Stimulated activated CD8-positive, alpha-beta memory T cell treated with anti-CD3 and anti-CD28 coated beads, Interleukin-15, amount 100 ng/mL, for 24 hours (primary cell): ENCODE data around the gene PRKCZ.

Experiments used
- DNase-seq: peaks from one replicate; pipeline ENCODE4 v3.0.0-alpha.2; 2020; ENCODE audit warnings: low read depth

The PRKCZ gene

DNA sequence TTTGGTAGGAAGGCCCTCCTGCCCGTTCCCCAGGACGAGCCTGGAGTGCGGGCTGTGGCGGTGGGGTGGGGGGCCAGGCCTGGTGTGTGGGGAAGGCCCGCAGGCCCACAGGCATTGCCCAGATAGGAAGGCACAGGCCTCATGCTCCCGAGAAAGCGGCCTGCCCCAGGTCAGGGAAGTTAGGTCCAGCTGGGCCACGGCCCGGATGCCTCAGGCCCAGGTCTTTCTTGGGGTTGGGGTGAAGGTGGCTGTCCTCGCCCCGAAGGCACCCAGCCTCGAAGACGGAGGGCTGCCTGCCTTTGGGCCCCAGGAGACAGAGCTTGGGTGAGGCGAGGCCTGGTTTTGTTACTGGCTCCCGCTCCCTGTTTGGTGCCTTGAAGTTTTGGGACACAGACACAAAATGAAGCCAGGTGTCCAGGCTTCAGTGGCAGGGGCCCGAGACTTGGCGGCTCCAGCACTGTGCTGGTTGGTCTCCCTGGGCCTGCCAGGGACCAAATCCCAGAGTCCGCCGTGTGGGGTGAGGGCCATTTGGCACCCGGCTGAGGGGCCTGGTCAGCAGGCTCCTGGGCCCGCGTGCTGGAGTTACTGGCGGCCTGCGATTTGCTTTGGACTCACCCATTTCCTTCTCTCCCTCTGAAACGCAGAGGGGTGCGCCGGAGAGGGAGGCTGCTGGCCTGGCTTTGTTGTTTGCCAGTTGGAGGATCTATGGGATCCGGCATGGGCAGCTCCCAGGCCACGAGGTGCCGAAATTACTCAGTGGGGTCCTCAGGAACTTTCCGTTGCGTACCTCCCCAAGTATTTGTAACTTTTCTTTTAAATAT, 179.9 kb downstream of the PRKCZ start:
- no peak for DNase-seq

DNA sequence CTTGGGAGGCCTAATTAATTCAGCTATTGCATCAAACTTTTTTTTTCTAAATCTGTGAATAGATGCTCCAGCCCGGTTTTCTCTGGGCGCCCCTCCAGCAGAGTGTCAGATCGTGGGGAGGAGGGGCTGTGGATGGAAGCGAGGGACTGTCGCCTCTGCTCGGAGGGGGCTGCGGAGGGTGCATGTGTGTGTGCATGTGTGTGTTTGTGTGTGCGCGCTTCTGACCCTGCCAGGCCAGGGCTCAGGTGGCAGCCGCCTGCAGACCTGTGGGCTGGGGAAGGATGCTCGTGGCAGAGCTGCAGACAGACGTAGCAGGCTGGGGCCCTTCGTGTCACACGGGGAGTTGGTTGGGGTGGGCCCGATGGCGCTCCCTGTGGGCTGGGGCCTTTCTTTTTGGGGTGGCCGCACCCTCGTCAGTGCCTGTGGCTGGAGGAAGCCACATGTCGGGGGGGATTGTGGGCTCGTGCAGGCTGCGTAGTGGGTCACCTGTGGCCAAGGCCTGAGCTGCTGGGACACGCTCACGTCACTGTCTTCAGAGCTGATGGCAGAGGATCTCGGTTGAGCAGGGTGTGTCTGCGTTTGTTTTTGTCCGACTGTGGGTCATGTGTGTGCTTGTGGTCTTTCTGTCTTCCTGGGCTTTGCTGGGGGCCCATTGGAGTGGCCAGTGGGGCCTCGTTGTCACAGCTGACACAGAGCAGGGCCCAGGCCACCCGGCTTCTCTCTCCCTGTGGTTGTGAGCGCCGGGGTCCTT, 180.7 kb downstream of the PRKCZ start:
- DNase-seq = no peak

DNA sequence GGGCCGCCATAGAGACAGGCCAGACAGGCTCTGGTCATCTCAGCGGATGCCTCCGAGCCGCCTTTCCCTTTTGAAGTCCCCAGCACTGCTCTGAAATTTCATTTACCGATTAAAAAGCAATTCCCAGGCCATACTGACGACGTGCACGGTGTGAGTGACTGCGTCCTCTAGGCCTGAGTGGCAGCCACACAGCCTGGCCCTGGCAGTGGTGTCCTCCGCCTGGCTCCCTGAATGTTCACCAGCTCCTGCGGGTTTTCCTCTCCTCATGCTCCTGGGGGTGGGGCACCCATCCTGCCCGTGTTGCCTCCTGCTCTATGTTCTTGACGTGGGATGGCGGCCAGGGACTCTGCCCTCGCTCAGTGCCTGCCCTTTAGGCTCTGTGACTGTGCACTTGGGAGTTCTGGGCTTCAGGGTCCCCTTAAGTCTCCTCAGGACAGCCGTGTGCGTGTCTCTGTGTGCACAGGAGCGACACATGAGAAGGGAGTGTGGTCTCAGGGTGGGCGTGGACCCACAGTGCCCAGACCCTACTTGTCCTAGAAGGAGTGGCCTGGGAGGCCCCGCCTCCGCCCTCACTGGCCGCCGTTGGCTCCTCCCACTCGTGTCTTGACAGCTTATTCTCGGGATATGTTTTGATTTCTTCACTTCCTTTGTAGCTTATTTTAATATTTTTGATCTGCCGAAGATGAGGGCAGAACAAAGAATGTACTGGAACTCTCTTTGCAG, 181.5 kb downstream of the PRKCZ start:
- no peak for DNase-seq

DNA sequence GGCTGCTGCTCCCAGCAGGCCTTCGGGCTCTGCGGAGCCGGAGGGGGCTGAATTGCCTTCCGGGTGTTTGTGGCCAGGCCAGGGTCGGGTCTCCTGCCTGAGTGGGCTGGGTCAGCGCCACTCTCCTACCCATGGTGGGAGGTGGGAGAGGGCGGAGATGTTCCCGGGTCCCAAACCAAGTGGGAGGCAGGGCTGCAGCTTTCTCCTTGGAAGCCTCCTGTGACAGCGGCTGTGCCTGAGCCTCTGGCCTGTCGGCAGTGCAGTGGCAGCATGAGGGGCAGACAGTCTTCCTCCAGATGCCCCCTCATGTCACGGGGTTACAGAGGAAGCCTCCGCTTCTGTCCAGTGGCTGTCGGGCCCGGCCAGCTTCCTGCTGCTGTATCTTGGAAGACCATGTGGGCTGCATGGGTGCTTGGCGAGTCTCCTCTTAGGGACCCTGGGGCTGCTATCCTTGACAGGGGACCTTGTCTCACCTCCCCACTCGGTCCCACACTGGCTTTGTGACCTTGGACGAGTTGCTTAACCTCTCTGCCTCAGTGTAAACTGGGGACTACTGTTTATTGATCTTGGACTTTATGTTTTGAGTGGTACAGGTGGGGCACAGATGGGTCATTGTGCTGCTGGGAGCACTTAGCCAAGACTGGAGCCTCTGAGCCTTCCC, 182.2 kb downstream of the PRKCZ start:
- DNase-seq = no peak

DNA sequence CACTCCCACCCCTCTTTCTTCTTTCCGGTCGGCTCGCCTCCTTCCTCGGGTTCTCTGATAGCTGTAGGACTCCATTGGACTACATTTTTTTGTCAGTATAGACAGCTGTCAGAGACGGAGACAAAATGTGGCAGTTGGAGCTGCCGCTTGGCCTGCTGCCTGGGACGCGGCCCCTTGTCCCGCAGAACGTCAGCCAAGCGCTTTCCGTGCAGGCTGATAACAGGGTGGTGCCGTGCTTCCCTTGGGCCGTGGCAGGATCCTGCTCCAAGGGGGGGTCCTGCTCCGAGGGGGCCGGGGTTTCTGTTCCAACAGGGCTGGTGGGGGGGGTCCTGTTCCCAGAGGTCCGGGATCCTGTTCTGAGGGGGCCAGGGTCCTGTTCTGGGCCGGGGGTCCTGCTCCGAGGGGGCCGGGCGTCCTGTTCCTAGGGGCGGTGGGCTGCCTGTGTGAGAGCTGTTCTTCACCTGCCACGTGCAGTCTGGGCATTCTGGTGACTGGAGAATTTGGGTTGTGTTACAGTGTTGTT, 182.8 kb downstream of the PRKCZ start:
- DNase-seq = no peak

DNA sequence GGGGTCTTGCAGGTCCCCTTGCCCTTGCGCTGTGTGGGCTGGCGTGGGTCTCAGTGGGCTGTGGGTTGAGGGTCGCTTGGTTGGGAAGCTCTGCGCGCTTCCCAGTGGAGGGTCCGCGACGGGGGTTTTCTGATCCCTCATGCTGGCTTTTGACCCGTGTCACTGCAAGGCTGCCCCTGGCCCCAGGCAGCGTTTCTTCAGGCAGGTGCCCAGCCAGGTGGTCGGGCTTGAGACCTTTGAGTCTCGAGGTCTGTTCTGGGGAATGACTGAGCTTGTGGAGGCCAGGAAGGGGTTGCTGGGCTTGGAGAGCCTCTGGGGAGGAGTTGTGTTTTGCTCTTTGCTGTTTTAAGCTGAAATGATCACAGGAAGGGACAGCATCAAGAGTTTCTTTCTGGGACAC, 183.3 kb downstream of the PRKCZ start:
- DNase-seq = no peak

DNA sequence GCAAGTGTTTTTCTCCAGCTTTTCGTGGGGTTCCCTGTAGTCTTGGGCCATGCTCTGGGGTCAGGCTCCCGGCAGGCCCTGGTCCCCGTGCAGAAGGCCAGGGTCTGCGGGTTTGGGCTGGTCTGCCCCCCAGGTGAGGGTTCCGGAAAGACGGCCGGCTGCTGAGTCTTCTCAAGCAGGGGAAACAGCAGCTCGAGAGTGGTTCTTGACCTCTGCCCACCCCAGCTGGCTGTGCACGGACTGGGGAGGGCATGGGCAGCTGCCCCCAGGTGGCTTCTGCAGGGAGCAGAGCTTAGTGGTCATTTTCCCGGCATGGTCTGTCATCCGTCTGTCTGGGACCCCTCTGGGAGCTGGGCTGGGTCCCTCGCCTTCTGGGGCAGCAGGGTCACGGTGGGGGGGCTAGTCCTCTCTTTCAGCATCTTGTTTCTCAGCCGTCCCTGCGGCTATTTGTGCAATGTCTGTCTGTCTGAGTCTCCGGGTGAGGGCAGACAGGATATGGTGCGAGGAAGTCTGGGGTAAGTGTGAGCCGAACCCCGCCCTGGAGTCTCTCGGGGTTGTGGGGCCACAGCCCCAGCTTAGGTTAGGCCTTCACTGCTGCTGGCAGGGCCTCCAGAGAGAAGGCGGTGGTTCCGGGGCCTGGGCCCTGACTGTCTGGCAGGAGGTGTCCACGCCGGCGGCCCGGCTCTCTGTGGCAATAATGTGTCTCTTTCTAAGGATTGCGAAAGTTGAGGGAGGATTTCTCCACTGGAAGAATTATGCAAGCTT, 184.0 kb downstream of the PRKCZ start:
- DNase-seq = no peak

DNA sequence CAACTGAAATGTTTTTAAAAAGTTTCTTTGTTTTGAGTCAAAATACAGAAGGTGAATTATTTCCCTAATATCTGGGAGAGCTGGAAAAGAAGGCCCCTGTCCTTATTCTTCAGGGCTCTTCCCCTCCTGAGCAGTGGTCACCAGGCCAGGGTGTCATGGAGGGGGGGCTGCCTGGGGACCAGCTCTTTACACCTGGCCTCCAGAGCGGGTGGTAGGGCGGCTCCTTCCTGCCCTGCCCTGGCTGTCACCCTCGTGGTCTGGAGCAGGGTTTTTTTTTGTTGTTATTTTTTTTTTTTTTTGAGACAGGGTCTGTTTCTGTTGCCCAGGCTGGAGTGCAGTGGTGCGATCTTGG, 184.5 kb downstream of the PRKCZ start:
- no peak for DNase-seq
